SK-N-SH treated with all-trans-retinoic acid at 6 μM for 48 hours (cell line): ENCODE measurements around the gene GABARAP.

Experiments used
- ATAC-seq: fragments of 200-7000 bp; cut with Tn5 transposase; 3 replicates; pipeline ENCODE4 v1.9.1; 2020; ENCODE audit warnings: mild to moderate bottlenecking, moderate library complexity
- BACH2 ChIP-seq: fragments of 250-450 bp; sonication (Bioruptor Pico); IDR thresholded peaks from 2 replicates; pipeline ENCODE4 v1.9.0; 2021; ENCODE audit warnings: mild to moderate bottlenecking, borderline replicate concordance
- CREB5 ChIP-seq: fragments of 250-450 bp; sonication (Bioruptor Pico); IDR thresholded peaks from 2 replicates; pipeline ENCODE4 v1.5.1; 2020; ENCODE audit warnings: low read depth, mild to moderate bottlenecking, moderate library complexity
- CSDC2 ChIP-seq: fragments of 250-450 bp; sonication (Bioruptor Pico); IDR thresholded peaks from 2 replicates; pipeline ENCODE4 v1.5.0; 2020; ENCODE audit warnings: mild to moderate bottlenecking, moderate library complexity
- ESRRG ChIP-seq: fragments of 250-450 bp; sonication (Bioruptor Pico); IDR thresholded peaks from 2 replicates; pipeline ENCODE4 v1.6.1; 2021; ENCODE audit warnings: mild to moderate bottlenecking
- GLIS3 ChIP-seq: fragments of 250-450 bp; sonication (Bioruptor Pico); IDR thresholded peaks from 2 replicates; pipeline ENCODE4 v1.5.0; 2020; ENCODE audit warnings: mild to moderate bottlenecking, moderate library complexity
- ISL1 ChIP-seq: fragments of 250-450 bp; sonication (Bioruptor Pico); IDR thresholded peaks from 2 replicates; pipeline ENCODE4 v2.1.2; 2022; ENCODE audit warnings: mild to moderate bottlenecking, moderate library complexity
- POU6F1 ChIP-seq: fragments of 250-450 bp; sonication (Bioruptor Pico); IDR thresholded peaks from 2 replicates; pipeline ENCODE4 v1.8.0; 2021; ENCODE audit warnings: low read depth, mild to moderate bottlenecking, moderate library complexity, borderline replicate concordance
- SNAI2 ChIP-seq: fragments of 250-450 bp; sonication (Bioruptor Pico); IDR thresholded peaks from 2 replicates; pipeline ENCODE4 v1.5.0; 2020; ENCODE audit warnings: mild to moderate bottlenecking, moderate library complexity
- TCF4 ChIP-seq: fragments of 250-450 bp; sonication (Bioruptor Pico); IDR thresholded peaks from 2 replicates; pipeline ENCODE4 v1.8.0; 2021; ENCODE audit warnings: mild to moderate bottlenecking, moderate library complexity, borderline replicate concordance
- TOX ChIP-seq: fragments of 250-450 bp; sonication (Bioruptor Pico); IDR thresholded peaks from 2 replicates; pipeline ENCODE4 v1.8.0; 2021; ENCODE audit warnings: mild to moderate bottlenecking, moderate library complexity, borderline replicate concordance
- ZC3H10 ChIP-seq: fragments of 250-450 bp; sonication (Bioruptor Pico); IDR thresholded peaks from 2 replicates; pipeline ENCODE4 v1.5.1; 2021; ENCODE audit warnings: mild to moderate bottlenecking, moderate library complexity
- ZFP3 ChIP-seq: fragments of 250-450 bp; sonication (Bioruptor Pico); IDR thresholded peaks from 2 replicates; pipeline ENCODE4 v1.5.0; 2020; ENCODE audit warnings: mild to moderate bottlenecking, moderate library complexity
- ZFP30 ChIP-seq: fragments of 450-650 bp; formaldehyde crosslinking; IDR thresholded peaks from 2 replicates; pipeline ENCODE4 v1.5.0; 2022; ENCODE audit warnings: mild to moderate bottlenecking, moderate library complexity
- ZNF70 ChIP-seq: fragments of 450-650 bp; formaldehyde crosslinking; IDR thresholded peaks from 2 replicates; pipeline ENCODE4 v1.5.0; 2020; ENCODE audit warnings: mild to moderate bottlenecking, moderate library complexity
- TF ChIP-seq, protein P1 (sequence below): fragments of 250-450 bp; sonication (Bioruptor Pico); IDR thresholded peaks from 2 replicates; pipeline ENCODE4 v1.5.1; 2021; ENCODE audit warnings: mild to moderate bottlenecking, moderate library complexity
- TF ChIP-seq, protein P2 (sequence below): fragments of 250-450 bp; sonication (Bioruptor Pico); IDR thresholded peaks from 2 replicates; pipeline ENCODE4 v1.8.0; 2020; ENCODE audit warnings: mild to moderate bottlenecking, moderate library complexity, borderline replicate concordance

GABARAP gene

GRCh38 chr17:7243453-7243729 lies 1.1 kb upstream of the GABARAP start:
- TF ChIP-seq TCF4 (CRISPR knock-in tag) (no peak), BACH2 (CRISPR knock-in tag) (no peak), ZFP30 (no peak), ZFP3 (CRISPR knock-in tag) (no peak), CSDC2 (no peak), TOX (CRISPR knock-in tag) (no peak), ESRRG (CRISPR knock-in tag) (no peak), ZNF70 (no peak), ZC3H10 (CRISPR knock-in tag) (no peak), SNAI2 (no peak)
- TF ChIP-seq, protein P1, sequence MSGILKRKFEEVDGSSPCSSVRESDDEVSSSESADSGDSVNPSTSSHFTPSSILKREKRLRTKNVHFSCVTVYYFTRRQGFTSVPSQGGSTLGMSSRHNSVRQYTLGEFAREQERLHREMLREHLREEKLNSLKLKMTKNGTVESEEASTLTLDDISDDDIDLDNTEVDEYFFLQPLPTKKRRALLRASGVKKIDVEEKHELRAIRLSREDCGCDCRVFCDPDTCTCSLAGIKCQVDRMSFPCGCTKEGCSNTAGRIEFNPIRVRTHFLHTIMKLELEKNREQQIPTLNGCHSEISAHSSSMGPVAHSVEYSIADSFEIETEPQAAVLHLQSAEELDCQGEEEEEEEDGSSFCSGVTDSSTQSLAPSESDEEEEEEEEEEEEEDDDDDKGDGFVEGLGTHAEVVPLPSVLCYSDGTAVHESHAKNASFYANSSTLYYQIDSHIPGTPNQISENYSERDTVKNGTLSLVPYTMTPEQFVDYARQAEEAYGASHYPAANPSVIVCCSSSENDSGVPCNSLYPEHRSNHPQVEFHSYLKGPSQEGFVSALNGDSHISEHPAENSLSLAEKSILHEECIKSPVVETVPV (CRISPR knock-in tag), result no peak
- ATAC-seq, result no peak

DNA sequence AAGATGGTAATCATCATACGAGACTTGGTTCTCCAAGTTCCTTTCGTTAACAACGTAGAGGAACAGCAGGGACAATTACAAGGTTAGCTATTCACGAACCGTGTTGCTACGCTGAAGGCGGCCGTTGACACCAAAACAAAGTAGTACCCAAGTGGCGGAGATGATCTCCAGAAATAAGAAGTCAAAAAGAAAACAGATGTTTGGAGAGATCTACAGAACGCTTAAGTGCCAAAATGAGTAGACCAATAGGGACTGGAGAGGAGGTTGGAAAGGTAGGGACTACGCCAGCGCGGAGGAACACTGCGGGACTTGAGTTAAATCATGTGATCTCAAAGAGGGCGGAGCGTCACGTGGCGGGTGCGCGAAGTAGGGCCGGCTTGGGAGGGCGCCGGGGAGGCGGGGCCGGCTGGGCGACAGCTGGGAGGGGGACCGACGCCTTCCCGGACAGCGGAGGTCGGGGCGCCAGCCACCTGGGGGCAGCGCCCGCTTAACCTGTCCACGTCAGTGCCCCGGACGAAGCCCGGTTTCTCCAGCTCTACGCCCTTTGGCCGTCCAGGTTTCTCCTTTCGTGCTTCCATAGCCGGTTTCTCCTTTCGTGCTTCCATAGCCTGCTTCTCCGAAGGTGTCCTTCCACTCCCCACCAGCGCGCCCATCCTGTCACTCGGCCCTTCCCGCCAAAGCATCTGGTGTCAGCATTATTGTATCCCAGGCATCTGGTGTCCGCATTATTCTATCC lies 636 bp upstream of the GABARAP start:
- peak; percentile 36 for ATAC-seq

DNA sequence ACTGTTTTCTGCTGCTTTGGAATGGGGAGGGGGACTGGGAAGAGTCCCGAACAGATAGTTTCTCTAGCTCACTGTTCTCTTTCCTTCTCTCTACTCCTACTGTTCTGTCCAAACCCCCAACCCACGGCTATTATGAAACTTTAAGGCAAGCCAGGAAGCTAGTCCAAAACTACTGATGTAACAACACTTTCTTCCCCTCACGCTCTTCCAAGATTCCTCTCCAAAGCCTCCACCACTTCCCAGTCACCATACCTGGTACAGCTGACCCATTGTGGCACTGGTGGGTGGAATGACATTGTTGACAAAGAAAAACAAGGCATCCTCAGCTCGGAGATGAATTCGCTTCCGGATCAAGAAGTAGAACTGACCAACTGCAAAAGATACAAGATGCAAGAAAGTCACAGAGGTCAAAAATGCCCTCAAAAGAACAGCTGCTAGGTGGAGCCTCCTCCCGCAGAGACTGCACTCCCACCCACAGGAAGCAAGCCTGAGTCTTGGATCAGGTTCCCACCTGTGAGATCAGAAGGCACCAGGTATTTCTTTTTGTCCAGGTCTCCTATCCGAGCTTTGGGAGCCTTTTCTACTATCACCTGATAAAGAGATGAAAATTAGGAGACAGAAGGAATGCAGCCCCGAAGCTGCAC lies 1.0 kb downstream of the GABARAP start:
- no peak for ATAC-seq
- TF ChIP-seq ZC3H10 (CRISPR knock-in tag) (no peak), ZFP30 (no peak), GLIS3 (CRISPR knock-in tag) (no peak), SNAI2 (no peak), ZFP3 (CRISPR knock-in tag) (no peak), ESRRG (CRISPR knock-in tag) (no peak), TCF4 (CRISPR knock-in tag) (no peak), ISL1 (CRISPR knock-in tag) (no peak), CREB5 (no peak)
- TF ChIP-seq, protein P2, sequence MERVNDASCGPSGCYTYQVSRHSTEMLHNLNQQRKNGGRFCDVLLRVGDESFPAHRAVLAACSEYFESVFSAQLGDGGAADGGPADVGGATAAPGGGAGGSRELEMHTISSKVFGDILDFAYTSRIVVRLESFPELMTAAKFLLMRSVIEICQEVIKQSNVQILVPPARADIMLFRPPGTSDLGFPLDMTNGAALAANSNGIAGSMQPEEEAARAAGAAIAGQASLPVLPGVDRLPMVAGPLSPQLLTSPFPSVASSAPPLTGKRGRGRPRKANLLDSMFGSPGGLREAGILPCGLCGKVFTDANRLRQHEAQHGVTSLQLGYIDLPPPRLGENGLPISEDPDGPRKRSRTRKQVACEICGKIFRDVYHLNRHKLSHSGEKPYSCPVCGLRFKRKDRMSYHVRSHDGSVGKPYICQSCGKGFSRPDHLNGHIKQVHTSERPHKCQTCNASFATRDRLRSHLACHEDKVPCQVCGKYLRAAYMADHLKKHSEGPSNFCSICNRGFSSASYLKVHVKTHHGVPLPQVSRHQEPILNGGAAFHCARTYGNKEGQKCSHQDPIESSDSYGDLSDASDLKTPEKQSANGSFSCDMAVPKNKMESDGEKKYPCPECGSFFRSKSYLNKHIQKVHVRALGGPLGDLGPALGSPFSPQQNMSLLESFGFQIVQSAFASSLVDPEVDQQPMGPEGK (CRISPR knock-in tag), result no peak
- TF ChIP-seq, protein P1 (CRISPR knock-in tag), result no peak

More for the DNA sequence above, 636 bp upstream of the GABARAP start:
- TF ChIP-seq ZFP3 (CRISPR knock-in tag), result no peak
- TF ChIP-seq, protein P2 (CRISPR knock-in tag), result peak; percentile 83
- no peak for TF ChIP-seq ZNF70
- peak; percentile 10; the same call in 1 of the 2 replicates for TF ChIP-seq TCF4 (CRISPR knock-in tag)
- no peak for TF ChIP-seq ZFP30
- peak; percentile 81; the same call in 1 of the 2 replicates for TF ChIP-seq POU6F1 (CRISPR knock-in tag)
- 0 out of 2 replicates have a peak, but pooled peaks have one; percentile 28 for TF ChIP-seq GLIS3 (CRISPR knock-in tag)
